Measurements from ENCODE around the gene POC1A. TPM values are rescaled to one million over a fixed set of nuclear protein-coding genes. Genes with fewer than 3 reads are reported as not detected.

The POC1A gene
- polyA plus RNA-seq, 1 of the 3 experiments (the other 2 are of a cell fraction): 11.7 TPM

DNA sequence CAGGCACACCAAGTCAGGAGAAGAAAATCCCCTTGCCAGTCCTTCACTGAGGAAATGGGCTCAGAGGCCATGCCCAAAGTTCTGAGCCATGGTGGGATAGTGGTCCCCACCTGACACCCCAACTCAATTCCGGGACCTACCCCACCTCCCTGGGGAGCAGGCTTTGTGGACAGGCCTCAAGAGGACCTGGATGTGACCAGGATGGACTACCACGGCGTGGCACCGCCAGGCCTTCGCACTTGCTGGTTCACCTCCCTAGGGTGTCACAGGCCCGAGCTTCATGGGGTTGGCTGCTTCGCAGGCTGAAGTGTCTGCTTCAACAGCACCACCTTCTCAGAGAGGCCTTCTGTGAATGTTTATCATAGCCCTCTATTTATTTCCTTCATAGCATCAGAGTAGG, 31.7 kb downstream of the POC1A start (continued):
- TF ChIP-seq, protein P1, sequence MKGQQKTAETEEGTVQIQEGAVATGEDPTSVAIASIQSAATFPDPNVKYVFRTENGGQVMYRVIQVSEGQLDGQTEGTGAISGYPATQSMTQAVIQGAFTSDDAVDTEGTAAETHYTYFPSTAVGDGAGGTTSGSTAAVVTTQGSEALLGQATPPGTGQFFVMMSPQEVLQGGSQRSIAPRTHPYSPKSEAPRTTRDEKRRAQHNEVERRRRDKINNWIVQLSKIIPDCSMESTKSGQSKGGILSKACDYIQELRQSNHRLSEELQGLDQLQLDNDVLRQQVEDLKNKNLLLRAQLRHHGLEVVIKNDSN (IDR thresholded peaks at IDR 0.05; ENCODE audit: borderline replicate concordance, low read depth): no peak
- TF ChIP-seq FOXJ3 (CRISPR knock-in tag; IDR thresholded peaks at IDR 0.05): no peak
- TF ChIP-seq, protein P2, sequence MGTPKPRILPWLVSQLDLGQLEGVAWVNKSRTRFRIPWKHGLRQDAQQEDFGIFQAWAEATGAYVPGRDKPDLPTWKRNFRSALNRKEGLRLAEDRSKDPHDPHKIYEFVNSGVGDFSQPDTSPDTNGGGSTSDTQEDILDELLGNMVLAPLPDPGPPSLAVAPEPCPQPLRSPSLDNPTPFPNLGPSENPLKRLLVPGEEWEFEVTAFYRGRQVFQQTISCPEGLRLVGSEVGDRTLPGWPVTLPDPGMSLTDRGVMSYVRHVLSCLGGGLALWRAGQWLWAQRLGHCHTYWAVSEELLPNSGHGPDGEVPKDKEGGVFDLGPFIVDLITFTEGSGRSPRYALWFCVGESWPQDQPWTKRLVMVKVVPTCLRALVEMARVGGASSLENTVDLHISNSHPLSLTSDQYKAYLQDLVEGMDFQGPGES (IDR thresholded peaks at IDR 0.05; ENCODE audit: low read depth, low read length): no peak
- TF ChIP-seq, protein P3, sequence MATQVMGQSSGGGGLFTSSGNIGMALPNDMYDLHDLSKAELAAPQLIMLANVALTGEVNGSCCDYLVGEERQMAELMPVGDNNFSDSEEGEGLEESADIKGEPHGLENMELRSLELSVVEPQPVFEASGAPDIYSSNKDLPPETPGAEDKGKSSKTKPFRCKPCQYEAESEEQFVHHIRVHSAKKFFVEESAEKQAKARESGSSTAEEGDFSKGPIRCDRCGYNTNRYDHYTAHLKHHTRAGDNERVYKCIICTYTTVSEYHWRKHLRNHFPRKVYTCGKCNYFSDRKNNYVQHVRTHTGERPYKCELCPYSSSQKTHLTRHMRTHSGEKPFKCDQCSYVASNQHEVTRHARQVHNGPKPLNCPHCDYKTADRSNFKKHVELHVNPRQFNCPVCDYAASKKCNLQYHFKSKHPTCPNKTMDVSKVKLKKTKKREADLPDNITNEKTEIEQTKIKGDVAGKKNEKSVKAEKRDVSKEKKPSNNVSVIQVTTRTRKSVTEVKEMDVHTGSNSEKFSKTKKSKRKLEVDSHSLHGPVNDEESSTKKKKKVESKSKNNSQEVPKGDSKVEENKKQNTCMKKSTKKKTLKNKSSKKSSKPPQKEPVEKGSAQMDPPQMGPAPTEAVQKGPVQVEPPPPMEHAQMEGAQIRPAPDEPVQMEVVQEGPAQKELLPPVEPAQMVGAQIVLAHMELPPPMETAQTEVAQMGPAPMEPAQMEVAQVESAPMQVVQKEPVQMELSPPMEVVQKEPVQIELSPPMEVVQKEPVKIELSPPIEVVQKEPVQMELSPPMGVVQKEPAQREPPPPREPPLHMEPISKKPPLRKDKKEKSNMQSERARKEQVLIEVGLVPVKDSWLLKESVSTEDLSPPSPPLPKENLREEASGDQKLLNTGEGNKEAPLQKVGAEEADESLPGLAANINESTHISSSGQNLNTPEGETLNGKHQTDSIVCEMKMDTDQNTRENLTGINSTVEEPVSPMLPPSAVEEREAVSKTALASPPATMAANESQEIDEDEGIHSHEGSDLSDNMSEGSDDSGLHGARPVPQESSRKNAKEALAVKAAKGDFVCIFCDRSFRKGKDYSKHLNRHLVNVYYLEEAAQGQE (IDR thresholded peaks at IDR 0.05; ENCODE audit: low read depth, low read length): no peak
- TF ChIP-seq GABPA (IDR thresholded peaks at IDR 0.05; ENCODE audit: low read depth): no peak

DNA sequence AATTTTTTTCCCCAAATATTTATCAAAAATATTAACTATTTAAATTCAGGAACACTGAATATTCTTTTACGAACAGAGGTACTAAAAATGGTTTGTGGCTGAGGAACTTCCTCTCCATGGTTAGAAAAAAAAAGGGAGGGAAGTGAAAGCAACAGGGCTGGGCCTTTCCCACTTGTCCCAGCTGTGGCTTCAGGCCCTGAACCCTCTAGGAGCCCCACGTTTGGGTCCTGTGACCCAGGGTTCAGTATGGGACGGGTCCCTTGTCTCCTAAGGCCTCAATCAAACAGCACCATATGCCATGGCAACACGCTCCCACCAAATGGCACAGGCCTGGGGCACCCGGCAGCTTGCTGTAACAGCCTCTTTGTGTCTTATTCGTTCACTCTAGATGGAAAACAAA, 32.4 kb downstream of the POC1A start:
- H3K4me1 ChIP-seq (ENCODE audit: control insufficient read depth in 1 of 2, insufficient read depth in 2 of 2, low read depth in 1 of 2, low read length in 1 of 2): peaks cover 0 to 29% of the 10 kb centered on the region in 2 experiments; a peak in 1 of 4 replicates
- 0 out of 2 replicates have a peak, but pooled peaks cover 1% of the 10 kb centered on the region for H3K79me2 ChIP-seq (ENCODE audit: insufficient read depth)
- no peak overlapping the region for H3K9ac ChIP-seq
- CTCF ChIA-PET: interaction anchor here (1.1 to 12.7 kb wide), 13 partner anchors 11 to 179 kb away, joined by 3 to 366 read pairs (median 10); partner anchors contain the start of gene DUSP7
- no peaks in the 10 kb centered on the region for H3K9me2 ChIP-seq
- POLR2A ChIA-PET: interaction anchor here (1.9 to 3.1 kb wide), 3 partner anchors 69 to 117 kb away, joined by 6 to 22 read pairs (median 15); no protein-coding TSS in a partner anchor
- TF ChIP-seq, protein P4, sequence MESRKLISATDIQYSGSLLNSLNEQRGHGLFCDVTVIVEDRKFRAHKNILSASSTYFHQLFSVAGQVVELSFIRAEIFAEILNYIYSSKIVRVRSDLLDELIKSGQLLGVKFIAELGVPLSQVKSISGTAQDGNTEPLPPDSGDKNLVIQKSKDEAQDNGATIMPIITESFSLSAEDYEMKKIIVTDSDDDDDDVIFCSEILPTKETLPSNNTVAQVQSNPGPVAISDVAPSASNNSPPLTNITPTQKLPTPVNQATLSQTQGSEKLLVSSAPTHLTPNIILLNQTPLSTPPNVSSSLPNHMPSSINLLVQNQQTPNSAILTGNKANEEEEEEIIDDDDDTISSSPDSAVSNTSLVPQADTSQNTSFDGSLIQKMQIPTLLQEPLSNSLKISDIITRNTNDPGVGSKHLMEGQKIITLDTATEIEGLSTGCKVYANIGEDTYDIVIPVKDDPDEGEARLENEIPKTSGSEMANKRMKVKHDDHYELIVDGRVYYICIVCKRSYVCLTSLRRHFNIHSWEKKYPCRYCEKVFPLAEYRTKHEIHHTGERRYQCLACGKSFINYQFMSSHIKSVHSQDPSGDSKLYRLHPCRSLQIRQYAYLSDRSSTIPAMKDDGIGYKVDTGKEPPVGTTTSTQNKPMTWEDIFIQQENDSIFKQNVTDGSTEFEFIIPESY (IDR thresholded peaks at IDR 0.05; ENCODE audit: borderline replicate concordance, low read depth): no peak
- TF ChIP-seq, protein P2 (IDR thresholded peaks at IDR 0.05; ENCODE audit: low read depth, low read length): no peak
- no peak for TF ChIP-seq MXI1 (IDR thresholded peaks at IDR 0.05; ENCODE audit: low read depth, low read length)
- no peak for TF ChIP-seq EZH2phosphoT487 (IDR thresholded peaks at IDR 0.05; ENCODE audit: borderline replicate concordance, low read depth)
- TF ChIP-seq EP300 (IDR thresholded peaks at IDR 0.05; ENCODE audit: borderline replicate concordance in 1 of 2, low read depth in 1 of 2, low read length in 1 of 2): no peak
- TF ChIP-seq, protein P5, sequence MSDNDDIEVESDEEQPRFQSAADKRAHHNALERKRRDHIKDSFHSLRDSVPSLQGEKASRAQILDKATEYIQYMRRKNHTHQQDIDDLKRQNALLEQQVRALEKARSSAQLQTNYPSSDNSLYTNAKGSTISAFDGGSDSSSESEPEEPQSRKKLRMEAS (IDR thresholded peaks at IDR 0.05; ENCODE audit: low read depth): no peak
- no peak for TF ChIP-seq JUND (IDR thresholded peaks at IDR 0.05)
- no peak for TF ChIP-seq GABPA (IDR thresholded peaks at IDR 0.05; ENCODE audit: low read depth)
- TF ChIP-seq, protein P1 (IDR thresholded peaks at IDR 0.05; ENCODE audit: borderline replicate concordance, low read depth): no peak
- no peak for TF ChIP-seq ELF1 (IDR thresholded peaks at IDR 0.05)
- TF ChIP-seq MEF2A (IDR thresholded peaks at IDR 0.05; ENCODE audit: borderline replicate concordance, low read depth): no peak
- no peak for TF ChIP-seq POLR2AphosphoS5 (IDR thresholded peaks at IDR 0.05; ENCODE audit: low read depth, low read length)
- TF ChIP-seq RCOR1 (IDR thresholded peaks at IDR 0.05; ENCODE audit: low read length): no peak
- peaks cover 0 to 20% of the 10 kb centered on the region in 2 experiments for H3K36me3 ChIP-seq (replicated peaks in 1 of 2; ENCODE audit: control insufficient read depth in 1 of 2, insufficient read depth in 2 of 2, low read length in 1 of 2)
- no peaks in the 10 kb centered on the region for H4K20me1 ChIP-seq (ENCODE audit: insufficient read depth)
- no peak overlapping the region for H3K4me3 ChIP-seq (ENCODE audit: low read depth in 2 of 2, low read length in 1 of 2)
- H3K27me3 ChIP-seq (ENCODE audit: insufficient read depth): no peaks in the 10 kb centered on the region
- H3K4me2 ChIP-seq: no peak overlapping the region
- no peak overlapping the region for H2AFZ ChIP-seq (ENCODE audit: low read depth)
- DNase-seq: no peak
- H3K9me3 ChIP-seq: no peaks in the 10 kb centered on the region
- peak overlapping the region in 1 of 2 experiments; percentile 83; a peak in 1 of 4 replicates for H3K27ac ChIP-seq (ENCODE audit: low read depth in 2 of 2, low read length in 1 of 2)
- WGBS (ENCODE audit: low lambda C conversion rate): 91% methylated on average over 6 of the region's 6 CpGs
- no peaks in the 10 kb centered on the region for H3F3A ChIP-seq (replicated peaks; ENCODE audit: insufficient read depth)
